CD4-positive, alpha-beta T cell treated with Interleukin-4 for 1 hour (primary cell): ENCODE measurements around the gene HOXB8.

Experiments
- DNase-seq, 2 donors: peaks; one replicate each; pipeline ENCODE4 v3.0.0-alpha.2; 2020 to 2022

The HOXB8 gene

GRCh38 chr17:48567209-48567608 lies 47.9 kb downstream of the HOXB8 start:
- no peak for DNase-seq

DNA sequence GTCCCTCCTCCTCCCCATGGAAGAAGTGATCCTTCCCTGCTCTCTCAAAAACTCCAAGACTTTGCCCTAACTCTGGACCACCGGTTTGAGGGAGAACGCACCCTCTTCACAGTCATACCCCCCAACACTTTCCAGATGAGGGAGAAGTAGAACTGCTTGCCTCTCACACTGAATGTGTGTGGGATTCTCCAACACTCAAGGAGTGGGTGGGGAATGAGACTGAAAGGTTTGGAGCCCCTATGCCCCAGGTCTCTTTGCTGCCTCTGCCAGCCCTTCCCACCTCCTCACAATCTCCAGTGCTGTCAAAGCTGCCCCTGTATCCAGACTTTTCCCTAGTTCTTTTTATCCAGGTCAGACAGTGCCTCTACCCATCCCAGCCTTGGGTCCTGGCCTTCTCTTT lies 48.4 kb downstream of the HOXB8 start:
- no peak for DNase-seq

GRCh38 chr17:48565925-48566710 lies 49.0 kb downstream of the HOXB8 start:
- no peak for DNase-seq

- DNase-seq, result no peak
Observed at GRCh38 chr17:48565022-48565554, 50.0 kb downstream of the HOXB8 start.

GRCh38 chr17:48564188-48565021 lies 50.7 kb downstream of the HOXB8 start:
- DNase-seq, result no peak

DNA sequence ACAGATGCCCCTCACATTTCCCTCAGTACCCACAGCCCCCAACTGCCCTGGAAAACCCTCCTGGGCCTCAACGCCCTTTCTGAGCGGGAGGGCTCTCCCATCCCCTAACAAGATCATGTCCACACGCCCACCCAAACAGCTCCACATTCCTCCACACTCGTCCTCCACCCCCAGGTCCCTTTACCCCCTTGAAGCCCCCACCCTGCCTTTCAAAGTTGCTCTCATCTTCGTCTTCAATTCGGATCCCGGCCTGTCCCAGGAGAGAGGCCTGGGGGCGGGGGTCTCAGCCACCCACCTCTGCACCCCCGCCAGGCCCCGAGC lies 51.3 kb downstream of the HOXB8 start:
- DNase-seq, result no peak

DNA sequence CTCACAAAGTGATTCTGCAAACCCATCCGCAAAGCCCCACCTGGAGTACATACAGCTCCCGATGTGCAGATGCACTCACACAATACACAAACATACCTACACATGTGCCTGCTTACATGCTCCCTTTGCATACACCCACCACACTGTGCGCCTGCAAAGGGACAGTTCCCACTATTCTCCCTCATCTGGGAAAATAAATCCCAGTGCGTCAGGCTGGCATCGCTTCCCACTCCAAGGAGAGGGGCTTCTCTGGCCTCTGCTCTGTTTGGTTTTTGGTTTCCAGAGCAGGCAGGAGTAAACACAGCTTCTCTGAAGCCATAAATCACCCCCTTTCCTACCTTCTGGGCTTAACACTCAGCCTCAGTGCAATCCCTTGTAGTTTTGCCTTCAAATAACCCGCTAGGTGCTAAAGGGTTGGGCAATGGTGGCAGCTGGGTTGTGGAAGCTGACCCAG lies 51.7 kb downstream of the HOXB8 start:
- no peak for DNase-seq

DNA sequence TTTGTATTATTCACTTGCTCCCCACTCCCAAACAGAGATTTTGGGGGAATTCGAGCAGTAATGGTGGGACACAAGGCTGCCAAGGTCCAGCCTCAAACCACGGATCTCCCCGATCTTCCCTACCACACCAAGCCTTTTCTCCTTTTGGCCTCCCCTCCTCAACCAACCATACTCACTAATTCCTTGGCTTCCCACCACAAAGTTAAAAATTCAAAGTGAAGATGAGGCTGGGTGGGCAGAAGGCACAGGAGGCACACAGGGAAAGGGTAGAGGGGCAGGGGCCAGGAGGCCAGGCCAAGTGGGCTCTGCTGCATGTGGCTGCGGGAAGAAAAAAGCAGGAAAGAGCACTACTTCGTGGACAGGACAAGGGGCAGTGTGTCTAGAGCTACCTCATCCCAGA lies 52.2 kb downstream of the HOXB8 start:
- DNase-seq, result no peak
